Stimulated activated CD8-positive, alpha-beta memory T cell treated with anti-CD3 and anti-CD28 coated beads, Interleukin-15, amount 100 ng/mL, for 1 hour (primary cell): ENCODE results near the gene TMEM43.

Experiments used
- DNase-seq: peaks from one replicate; pipeline ENCODE4 v3.0.0-alpha.2; 2020; ENCODE audit warnings: low read depth

TMEM43 gene

DNA sequence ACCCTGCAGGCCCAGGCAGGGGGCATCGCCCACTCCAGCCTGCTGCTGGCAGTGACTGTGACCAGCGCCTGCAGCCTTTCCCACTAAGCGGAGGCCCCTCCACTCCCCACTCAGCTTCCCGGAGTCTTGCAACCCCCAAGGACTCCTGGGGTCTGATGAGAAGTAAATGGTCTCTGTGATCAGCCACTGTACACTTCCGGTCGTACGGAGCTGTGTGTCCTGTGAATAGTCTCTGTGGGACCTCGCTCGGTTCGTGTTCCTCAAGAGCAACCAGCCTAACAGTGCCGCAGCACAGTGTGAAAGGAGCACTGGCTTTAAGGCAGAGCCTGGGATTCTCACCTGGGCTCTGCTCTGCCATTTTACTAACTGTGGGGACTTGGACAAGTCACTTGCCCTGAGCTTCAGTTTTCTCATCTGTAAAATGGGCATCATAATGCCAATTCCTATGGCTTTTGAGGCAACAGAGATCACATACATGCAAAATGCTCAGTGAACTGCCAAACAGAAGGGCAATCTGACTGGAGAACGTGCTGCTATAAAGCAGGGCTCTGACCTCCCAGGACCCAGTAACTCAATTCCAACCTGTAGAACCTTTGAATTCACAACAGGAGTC is 26.7 kb downstream of the TMEM43 start:
- DNase-seq = no peak

DNA sequence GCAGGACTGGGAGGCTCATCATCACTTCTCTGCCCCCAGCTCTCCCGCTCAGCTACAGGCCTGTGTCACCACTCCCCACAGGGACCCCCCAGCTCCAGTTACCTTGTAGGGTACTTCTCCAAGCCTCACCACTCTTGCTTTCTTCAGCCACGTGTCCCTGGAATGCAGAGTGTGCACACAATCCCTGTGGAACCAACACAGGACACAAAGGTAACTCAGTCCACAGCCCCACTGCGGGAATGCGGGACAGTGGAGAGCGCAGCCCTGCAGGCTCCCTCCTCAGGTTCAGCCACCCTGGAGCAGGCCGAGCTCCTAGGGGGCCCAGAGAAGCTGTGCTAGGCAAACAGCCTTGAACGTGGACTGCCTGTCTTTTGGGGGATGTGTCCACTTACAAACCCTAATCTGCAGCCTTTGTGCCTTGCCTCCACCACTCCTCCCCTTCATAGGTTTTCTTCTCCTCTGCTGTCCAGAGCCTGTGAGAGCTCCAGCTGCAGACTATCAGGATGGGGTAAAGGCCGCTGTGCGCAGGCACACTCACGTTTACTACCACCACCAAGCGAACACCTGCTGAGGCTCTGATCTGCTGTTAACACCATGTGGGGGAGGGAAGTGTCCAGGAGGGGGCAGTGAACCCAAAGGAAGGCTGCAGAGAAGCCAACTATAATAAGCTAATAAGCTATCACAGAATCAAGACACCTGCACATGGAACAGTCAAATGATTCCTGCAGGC is 27.5 kb downstream of the TMEM43 start:
- no peak for DNase-seq

DNA sequence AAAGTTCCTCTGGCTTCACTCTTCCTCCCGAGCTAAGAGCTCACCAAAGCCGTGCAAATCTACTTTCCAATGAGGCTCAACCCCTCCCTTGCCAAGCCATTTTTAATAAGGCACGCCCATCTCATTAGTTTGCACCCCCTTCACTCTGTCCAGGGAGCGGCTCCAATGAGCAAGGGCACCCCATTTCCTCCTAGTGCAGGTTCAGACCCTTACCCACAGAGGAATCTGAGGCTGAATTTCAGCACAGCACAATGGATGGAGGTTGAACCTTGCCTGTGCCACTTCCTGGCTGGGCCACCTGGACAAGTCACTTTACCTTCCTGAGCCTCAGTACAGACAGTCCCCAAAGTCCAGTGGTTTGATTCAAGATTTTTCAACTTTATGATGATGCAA is 28.1 kb downstream of the TMEM43 start:
- no peak for DNase-seq

DNA sequence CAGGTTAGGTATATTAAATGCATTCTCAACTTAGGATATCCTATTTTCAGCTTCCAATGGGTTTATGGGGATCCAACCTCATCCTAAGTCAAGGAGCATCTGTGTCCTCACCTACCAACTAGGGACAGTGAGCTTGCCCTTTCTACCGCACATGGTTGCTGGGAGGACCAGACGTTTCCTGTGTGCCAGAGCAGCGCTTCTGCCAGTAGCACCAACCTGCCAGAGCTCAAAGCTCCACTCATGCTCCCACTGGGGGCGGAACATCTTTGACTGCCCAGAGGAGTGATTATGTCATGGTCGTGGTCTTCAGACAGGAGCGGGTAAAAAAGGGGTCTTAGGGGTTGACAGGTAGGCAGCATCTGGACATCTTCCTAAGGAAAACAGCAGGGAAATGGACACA is 28.8 kb downstream of the TMEM43 start:
- no peak for DNase-seq

- DNase-seq = no peak
Measured at GRCh38 chr3:14154276-14154675, 29.4 kb downstream of the TMEM43 start.

- DNase-seq = no peak
Measured at GRCh38 chr3:14154895-14155440, 30.1 kb downstream of the TMEM43 start.

GRCh38 chr3:14156201-14156600 is 31.3 kb downstream of the TMEM43 start:
- no peak for DNase-seq

DNA sequence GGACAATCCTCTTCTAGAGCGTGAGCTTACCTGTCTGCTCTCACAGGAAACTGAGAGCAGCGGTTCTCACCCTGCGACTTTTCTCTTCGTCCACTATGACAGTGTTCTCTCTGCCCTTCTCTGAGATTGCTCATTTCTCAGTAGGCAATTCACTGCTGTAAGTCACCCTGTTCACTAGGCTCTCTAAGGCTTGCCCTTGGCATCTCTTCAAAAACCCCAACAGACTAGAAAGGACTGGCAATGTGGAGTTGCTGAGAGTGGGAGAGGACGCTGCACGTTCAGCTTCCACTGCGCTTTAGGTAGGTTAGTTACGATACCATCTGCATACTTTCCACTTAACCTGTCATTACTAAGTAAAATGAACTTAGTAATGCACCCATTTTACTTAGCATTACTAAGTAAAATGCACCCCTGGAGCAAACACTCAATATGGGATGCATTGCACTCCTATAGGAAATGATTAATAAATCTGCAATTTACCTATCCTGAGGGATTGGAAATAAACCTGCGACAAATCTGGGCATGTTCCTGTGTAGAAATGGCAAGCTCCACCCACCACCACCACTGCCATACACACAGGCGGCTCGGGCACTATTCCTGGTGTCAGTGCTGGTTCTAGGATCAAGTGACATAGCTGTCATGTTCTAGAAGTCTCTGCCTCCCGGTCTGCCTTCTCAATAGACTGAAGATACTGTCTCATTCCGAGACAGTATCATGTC is 32.1 kb downstream of the TMEM43 start:
- DNase-seq = no peak

DNA sequence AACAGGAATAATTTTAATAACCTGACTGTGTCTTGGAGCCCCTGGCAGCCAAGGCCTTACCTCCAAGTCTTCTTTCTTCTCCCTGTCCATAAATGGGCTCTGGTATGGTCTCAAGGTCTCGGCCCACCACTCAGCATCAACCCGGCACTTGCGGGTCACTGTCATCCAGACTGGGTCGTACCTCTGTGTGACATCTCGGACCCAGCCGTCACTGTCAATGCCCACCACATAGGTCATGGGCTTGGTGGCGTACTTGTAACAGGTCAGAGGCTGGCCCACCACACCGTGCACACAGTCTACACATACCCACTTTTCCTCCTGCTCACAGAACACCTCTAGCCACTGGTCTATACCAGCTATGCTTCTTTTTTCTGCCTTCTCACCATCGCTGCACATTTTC is 33.1 kb downstream of the TMEM43 start:
- DNase-seq = no peak

GRCh38 chr3:14158370-14158769 is 33.5 kb downstream of the TMEM43 start:
- DNase-seq = no peak

- DNase-seq = no peak
Measured at GRCh38 chr3:14159426-14159825, 34.6 kb downstream of the TMEM43 start.

DNA sequence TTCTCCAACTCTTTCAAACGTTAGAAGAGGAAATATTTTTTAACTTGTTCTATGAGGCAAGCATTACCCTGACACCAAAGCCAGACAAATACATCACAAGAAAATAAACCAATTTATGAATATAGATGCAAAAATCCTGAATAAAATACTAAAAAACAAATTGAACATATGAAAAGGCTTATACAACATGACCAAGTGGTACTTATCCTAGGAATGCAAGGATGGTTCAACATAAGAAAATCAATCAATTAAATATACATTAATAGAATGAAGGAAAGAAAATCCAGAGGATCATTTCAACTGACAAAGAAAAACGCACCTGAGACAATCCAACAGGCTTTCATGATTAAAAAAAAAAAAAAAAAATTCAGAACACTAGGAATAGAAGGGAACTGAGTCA is 36.4 kb downstream of the TMEM43 start:
- DNase-seq = no peak

DNA sequence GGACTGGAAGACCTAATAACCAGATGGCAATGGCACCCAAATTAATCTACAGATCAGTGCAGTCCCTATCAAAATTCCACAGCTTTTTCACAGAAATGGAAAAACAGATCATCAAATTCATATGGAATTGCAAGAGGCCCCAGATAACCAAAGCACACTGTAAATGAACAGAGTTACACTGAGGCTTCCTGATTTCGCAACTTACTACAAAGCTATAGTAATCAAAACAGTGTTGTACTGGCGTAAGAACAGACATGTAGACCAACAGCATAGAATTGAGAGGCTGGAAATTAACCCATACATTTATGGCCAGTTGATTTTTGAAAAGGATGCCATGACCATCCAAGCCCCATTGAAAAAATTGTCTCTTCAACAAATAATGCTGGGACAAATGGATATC is 37.3 kb downstream of the TMEM43 start:
- DNase-seq = no peak

- no peak for DNase-seq
Measured at GRCh38 chr3:14166877-14167603, 42.2 kb downstream of the TMEM43 start.

GRCh38 chr3:14169435-14169834 is 44.6 kb downstream of the TMEM43 start:
- DNase-seq = no peak

DNA sequence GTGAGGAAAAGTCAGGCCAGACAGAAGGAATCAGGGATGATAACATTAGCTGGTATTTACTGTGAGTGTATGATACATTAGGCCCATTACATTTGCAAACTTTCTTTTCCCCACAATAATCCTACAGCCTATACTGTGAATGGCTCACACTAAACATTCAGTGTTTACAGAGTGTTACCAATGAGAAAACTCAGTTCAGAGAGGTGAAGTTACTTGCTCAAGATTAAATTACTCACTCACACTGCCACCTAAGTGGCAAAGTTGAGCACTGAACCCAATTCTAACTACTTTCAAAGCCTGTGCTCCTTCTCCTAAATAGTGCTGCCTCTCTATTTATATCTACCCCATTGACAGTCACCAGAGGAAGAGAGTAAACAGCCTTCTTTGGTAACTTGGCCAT is 45.0 kb downstream of the TMEM43 start:
- DNase-seq = no peak

DNA sequence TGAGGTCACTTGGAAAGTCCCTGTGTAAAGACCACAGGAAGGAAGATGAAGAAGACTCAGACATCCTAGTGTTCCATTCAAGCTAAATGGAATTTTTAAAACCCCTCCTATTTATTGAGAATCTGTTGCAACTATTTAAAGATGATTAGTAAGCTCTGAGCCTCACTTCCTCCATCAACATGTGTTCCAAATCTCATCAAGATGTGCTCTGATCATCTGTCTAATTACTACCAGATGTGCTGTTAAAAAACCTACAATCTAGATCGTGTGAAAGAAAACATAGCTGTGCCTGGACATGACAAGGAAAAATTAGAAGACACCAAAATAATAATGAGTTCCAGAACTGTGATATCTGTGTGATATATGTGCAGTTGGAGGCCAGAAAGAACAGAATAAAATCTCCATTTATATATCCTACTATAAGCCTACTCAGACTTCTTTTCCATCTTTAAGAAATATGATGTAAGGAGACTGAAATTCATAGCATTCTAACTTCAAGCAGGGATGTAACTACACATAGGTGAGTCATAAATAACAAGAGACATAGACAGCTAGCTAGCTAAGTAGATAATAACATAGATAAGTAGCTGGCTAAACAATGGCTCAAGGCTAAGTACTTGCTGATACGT is 45.8 kb downstream of the TMEM43 start:
- DNase-seq = no peak

- no peak for DNase-seq
Measured at GRCh38 chr3:14172496-14172895, 47.6 kb downstream of the TMEM43 start.

DNA sequence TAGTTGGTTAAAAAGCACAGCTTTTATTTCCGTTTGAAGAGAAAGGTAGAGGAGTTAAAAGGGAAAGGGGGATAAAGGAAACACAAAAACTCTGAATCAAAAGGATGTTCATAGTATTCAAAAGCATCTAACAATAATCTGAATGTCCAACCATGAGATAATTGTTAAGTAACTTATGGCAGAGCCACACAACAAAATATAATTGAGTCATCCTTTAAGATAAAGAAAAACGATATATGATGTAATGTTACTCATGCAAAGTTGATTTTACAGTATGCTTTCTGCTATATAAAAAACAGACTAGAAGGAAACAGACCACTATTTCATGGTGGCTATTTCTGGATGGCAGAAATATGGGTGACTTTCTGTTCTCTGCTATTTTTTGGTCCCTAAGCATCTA is 49.6 kb downstream of the TMEM43 start:
- DNase-seq = no peak

DNA sequence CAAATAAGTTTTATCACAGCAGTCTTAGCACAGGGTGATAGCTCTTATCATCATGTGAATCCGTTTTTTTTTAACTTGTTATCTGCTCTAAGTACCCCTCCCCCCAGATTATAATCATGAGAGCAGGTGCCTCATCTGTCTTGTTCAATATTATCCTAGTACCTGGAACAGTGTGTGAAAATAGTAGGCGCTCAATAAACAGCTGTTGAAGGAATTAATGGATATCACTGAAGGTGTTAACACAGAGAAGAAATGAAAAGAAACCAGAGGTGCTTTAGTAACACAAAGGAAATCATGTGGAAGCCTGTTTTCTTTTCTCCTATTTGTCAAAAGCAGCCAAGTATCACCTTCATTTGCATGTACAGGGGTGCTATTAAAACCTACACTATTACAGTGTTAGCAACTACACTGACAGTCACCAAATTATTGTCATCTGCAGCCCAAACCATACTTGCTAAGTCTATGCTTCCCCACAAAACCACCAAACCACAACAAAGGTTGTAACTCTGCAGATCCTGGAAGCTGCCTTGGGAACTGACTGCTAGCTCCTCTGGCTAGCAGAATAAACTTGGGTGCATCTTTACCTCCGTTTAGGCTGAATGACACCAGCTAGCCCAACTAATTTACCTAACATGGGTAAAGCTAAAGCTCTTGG is 50.7 kb downstream of the TMEM43 start:
- DNase-seq = peak; percentile 20

DNA sequence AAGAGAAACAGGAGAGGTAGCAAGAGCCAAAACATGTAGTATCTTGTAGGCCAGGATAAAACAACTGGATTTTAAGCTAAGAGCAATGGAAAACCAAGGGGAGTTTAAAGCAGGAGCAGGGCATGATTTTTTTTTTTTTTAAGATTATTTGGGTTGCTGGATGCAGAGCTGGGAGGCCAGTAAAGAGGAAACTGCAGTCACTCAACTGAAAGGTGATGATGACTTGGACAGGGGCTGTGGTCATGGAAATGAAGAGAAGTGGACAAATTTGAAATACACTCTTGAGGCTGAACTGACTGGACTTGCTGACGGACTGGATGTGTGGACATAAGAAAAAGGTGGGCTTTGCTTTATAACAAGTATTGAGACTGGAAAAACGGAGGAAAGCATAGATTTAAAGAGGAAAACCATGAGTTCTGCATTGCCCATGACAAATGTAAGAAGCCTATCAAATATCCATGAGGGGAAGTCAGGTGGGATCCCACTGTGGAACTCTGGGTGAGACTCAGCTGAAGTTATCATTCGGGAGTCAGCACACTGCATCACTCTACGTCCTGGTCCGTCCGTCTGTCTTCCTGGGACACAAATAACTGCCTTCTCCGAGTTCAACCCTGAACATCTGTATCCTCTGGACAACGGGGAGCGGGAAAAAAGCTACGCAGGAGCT is 52.9 kb downstream of the TMEM43 start:
- DNase-seq = no peak
